Measurements from ENCODE around the gene SSC5D.

The SSC5D gene

GRCh38 chr19:55453511-55454260 lies 34.5 kb upstream of the SSC5D start:
- TF ChIP-seq ZFP3 (CRISPR knock-in tag; IDR thresholded peaks at IDR 0.05) = no peak
- no peak for TF ChIP-seq ARNTL (CRISPR knock-in tag; IDR thresholded peaks at IDR 0.05; ENCODE audit: borderline replicate concordance, low read depth)
- TF ChIP-seq TSHZ2 (CRISPR knock-in tag; IDR thresholded peaks at IDR 0.05) = no peak
- TF ChIP-seq ZNF70 (CRISPR knock-in tag; IDR thresholded peaks at IDR 0.05) = no peak
- no peak for TF ChIP-seq ZFP30 (CRISPR knock-in tag; IDR thresholded peaks at IDR 0.05)
- TF ChIP-seq TOX (CRISPR knock-in tag; IDR thresholded peaks at IDR 0.05; ENCODE audit: borderline replicate concordance) = no peak
- no peak for TF ChIP-seq CSDC2 (CRISPR knock-in tag; IDR thresholded peaks at IDR 0.05)
- no peak for TF ChIP-seq CREB5 (CRISPR knock-in tag; IDR thresholded peaks at IDR 0.05; ENCODE audit: low read depth)
- TF ChIP-seq BACH2 (CRISPR knock-in tag; IDR thresholded peaks at IDR 0.05; ENCODE audit: borderline replicate concordance) = no peak
- no peak for TF ChIP-seq TCF4 (CRISPR knock-in tag; IDR thresholded peaks at IDR 0.05; ENCODE audit: borderline replicate concordance)
- no peak for TF ChIP-seq RARB (CRISPR knock-in tag; IDR thresholded peaks at IDR 0.05)
- TF ChIP-seq GLIS3 (CRISPR knock-in tag; IDR thresholded peaks at IDR 0.05) = no peak
- TF ChIP-seq OSR1 (CRISPR knock-in tag; IDR thresholded peaks at IDR 0.05) = no peak
- TF ChIP-seq PATZ1 (CRISPR knock-in tag; IDR thresholded peaks at IDR 0.05; ENCODE audit: borderline replicate concordance) = no peak
- TF ChIP-seq ESRRG (CRISPR knock-in tag; IDR thresholded peaks at IDR 0.05) = no peak
- no peak for TF ChIP-seq CSRNP3 (CRISPR knock-in tag; IDR thresholded peaks at IDR 0.05)
- ATAC-seq = no peak

DNA sequence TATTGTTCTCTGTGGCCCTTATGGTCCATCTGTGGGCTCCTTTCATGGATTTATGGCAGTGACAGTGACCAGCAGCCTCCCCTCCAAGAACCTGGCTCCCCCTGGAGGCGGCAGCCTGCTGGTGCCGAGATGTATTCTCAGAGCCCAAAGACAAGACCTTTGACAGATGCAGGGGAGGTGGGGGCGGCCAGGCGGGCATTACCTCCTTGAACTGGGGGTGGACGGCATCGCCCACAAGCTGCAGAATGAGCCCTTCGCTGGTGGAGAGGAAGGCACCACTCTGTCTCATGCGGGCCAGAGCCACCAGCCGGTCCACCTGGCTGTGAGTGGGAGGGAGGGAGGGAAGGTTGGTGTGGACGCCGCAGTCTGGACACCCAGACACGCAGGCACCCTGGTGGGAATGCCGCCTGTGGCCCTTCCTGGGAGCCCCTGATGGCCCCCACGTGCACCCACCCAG lies 33.4 kb upstream of the SSC5D start:
- TF ChIP-seq OSR1 (CRISPR knock-in tag; IDR thresholded peaks at IDR 0.05) (no peak), ARNTL (CRISPR knock-in tag; IDR thresholded peaks at IDR 0.05; ENCODE audit: borderline replicate concordance, low read depth) (no peak), CSDC2 (CRISPR knock-in tag; IDR thresholded peaks at IDR 0.05) (no peak)
- ATAC-seq = peak; percentile 69

DNA sequence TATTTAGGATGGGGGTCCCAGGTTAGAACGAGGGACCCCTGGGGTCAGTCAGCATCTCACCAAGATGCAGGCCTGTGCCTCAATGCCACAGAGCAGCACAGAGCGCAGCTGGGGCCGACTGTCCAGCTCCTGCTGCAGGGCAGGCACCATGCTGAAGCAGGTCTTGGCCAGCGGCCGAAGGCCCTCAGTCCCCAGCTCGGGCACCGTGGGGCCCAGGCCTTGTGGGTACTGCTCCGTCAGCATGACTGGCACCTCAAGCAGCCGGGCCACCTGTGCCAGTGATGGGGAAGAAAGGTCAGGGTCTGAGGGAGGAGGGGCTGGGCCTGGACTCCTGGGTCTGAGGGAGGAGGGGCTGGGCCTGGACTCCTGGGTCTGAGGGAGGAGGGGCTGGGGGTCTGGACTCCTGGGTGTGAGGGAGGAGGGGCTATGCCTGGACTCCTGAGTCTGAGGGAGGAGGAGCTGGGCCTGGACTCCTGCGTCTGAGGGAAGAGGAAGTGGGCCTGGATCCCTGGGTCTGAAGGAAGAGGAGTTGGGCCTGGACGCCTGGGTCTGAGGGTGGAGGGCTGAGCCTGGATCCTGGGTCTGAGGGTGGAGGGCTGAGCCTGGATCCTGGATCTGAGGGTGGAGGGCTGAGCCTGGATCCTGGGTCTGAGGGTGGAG lies 32.5 kb upstream of the SSC5D start:
- no peak for ATAC-seq
- no peak for TF ChIP-seq ESRRG (CRISPR knock-in tag; IDR thresholded peaks at IDR 0.05)
- no peak for TF ChIP-seq ZNF70 (CRISPR knock-in tag; IDR thresholded peaks at IDR 0.05)
- no peak for TF ChIP-seq ZNF565 (CRISPR knock-in tag; conservative IDR thresholded peaks at IDR 0.05; ENCODE audit: low read depth)
- no peak for TF ChIP-seq PPARA (CRISPR knock-in tag; IDR thresholded peaks at IDR 0.05; ENCODE audit: borderline replicate concordance)
- TF ChIP-seq RARB (CRISPR knock-in tag; IDR thresholded peaks at IDR 0.05) = no peak
- TF ChIP-seq CREB5 (CRISPR knock-in tag; IDR thresholded peaks at IDR 0.05; ENCODE audit: low read depth) = no peak
- no peak for TF ChIP-seq ZNF8 (CRISPR knock-in tag; IDR thresholded peaks at IDR 0.05)
- TF ChIP-seq ZFP3 (CRISPR knock-in tag; IDR thresholded peaks at IDR 0.05) = no peak
- no peak for TF ChIP-seq PATZ1 (CRISPR knock-in tag; IDR thresholded peaks at IDR 0.05; ENCODE audit: borderline replicate concordance)
- no peak for TF ChIP-seq TCF4 (CRISPR knock-in tag; IDR thresholded peaks at IDR 0.05; ENCODE audit: borderline replicate concordance)
- TF ChIP-seq ARNTL (CRISPR knock-in tag; IDR thresholded peaks at IDR 0.05; ENCODE audit: borderline replicate concordance, low read depth) = no peak
- TF ChIP-seq OSR1 (CRISPR knock-in tag; IDR thresholded peaks at IDR 0.05) = no peak
- TF ChIP-seq ISL1 (CRISPR knock-in tag; IDR thresholded peaks at IDR 0.05) = no peak
- TF ChIP-seq ZFP30 (CRISPR knock-in tag; IDR thresholded peaks at IDR 0.05) = no peak
- TF ChIP-seq, protein P1, sequence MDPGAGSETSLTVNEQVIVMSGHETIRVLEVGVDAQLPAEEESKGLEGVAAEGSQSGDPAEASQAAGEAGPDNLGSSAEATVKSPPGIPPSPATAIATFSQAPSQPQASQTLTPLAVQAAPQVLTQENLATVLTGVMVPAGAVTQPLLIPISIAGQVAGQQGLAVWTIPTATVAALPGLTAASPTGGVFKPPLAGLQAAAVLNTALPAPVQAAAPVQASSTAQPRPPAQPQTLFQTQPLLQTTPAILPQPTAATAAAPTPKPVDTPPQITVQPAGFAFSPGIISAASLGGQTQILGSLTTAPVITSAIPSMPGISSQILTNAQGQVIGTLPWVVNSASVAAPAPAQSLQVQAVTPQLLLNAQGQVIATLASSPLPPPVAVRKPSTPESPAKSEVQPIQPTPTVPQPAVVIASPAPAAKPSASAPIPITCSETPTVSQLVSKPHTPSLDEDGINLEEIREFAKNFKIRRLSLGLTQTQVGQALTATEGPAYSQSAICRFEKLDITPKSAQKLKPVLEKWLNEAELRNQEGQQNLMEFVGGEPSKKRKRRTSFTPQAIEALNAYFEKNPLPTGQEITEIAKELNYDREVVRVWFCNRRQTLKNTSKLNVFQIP (CRISPR knock-in tag; IDR thresholded peaks at IDR 0.05; ENCODE audit: borderline replicate concordance, low read depth) = no peak
- TF ChIP-seq SNAI2 (CRISPR knock-in tag; IDR thresholded peaks at IDR 0.05) = no peak
- no peak for TF ChIP-seq ZC3H10 (CRISPR knock-in tag; IDR thresholded peaks at IDR 0.05)
- no peak for TF ChIP-seq GLIS3 (CRISPR knock-in tag; IDR thresholded peaks at IDR 0.05)
- TF ChIP-seq TOX (CRISPR knock-in tag; IDR thresholded peaks at IDR 0.05; ENCODE audit: borderline replicate concordance) = no peak
- no peak for TF ChIP-seq BACH2 (CRISPR knock-in tag; IDR thresholded peaks at IDR 0.05; ENCODE audit: borderline replicate concordance)

All from SK-N-SH treated with all-trans-retinoic acid at 6 μM for 48 hours (cell line).